NCI-H2227 treated with DMSO at 0.1 percent for 48 hours (cell line): ENCODE measurements around the gene GALNT14.
A peak's percentile ranks its signal among the peaks of the same experiment; 100 is the strongest.
"Not testable (repeated sequence)": the region's sequence is repeated elsewhere in the genome, so short reads cannot be mapped to it uniquely, and the experiment has no call there.

Experiments
- DNase-seq: peaks from one replicate; lab custom pipeline; 2025; lab: John Stamatoyannopoulos, UW

GALNT14 gene, protein sequence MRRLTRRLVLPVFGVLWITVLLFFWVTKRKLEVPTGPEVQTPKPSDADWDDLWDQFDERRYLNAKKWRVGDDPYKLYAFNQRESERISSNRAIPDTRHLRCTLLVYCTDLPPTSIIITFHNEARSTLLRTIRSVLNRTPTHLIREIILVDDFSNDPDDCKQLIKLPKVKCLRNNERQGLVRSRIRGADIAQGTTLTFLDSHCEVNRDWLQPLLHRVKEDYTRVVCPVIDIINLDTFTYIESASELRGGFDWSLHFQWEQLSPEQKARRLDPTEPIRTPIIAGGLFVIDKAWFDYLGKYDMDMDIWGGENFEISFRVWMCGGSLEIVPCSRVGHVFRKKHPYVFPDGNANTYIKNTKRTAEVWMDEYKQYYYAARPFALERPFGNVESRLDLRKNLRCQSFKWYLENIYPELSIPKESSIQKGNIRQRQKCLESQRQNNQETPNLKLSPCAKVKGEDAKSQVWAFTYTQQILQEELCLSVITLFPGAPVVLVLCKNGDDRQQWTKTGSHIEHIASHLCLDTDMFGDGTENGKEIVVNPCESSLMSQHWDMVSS

DNA sequence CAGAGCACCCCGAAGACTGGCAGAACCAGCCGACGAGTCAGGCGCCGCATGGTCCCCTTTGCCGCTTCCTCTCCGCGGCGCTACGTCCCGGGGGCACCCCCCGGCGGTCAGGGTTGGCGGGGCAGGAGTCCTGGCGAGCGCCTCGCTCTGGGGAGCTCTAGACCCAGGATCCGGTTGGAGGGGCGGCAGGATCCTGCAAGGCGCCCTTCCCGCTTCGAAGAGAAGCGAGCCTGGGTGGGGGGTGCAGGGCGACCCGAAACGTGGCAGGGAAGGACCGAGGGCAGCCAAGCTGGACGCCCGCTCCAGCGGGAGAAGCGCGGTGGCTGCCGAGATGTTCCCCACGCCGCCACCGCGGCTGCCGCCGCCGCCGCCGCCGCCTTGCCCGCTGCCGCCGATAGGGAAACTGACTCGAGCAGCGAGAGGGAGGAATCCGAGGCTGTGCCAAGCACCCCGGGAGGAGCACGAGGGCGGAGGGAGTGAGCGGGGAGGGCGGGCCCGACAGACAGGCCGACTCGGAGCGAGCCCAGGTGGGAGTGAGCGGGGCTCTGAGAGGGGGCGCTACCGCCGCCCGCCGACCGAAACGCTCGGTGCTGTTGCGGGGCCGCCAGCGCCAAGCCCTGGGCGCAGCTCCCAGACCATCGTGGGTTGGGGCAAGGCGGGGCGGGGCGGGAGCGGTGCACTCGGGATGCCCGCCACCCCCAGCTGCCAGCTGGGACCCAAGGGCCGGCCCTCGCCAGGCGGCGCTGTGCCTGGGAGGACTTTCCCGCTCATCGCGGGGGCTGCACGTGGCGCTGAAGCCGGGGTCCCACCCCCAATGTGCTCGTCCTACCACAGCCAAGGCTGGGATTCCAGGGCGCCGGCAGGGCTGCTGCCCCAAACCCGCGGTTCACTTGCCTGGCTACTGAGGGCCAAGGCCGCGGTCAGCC lies at the start of gene GALNT14:
TSS of gene GALNT14 (minus strand) at position 404 of the 926 bp plus-strand sequence. CDS start at position 50, 354 bp downstream.
- no peak for DNase-seq

DNA sequence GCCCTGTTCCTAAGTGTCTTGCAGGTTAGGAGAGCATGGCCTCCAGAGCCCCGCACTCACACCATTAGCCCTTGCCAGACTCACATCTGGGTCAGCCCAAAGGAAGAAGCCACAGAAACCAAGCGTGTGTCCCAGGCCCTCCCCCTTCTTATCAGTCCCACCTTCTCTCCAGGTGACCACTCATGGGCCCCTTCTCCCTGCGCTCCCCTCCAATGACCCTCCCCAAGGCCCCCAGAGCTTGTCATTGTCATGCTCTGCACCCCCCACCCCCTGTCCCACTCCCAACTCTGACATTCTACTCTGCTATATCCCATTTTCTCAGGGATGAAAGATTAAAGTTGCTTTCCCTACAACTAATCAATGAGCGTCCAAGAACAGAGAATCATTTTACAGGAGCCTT lies 48.9 kb upstream of the GALNT14 start:
- no peak for DNase-seq

DNA sequence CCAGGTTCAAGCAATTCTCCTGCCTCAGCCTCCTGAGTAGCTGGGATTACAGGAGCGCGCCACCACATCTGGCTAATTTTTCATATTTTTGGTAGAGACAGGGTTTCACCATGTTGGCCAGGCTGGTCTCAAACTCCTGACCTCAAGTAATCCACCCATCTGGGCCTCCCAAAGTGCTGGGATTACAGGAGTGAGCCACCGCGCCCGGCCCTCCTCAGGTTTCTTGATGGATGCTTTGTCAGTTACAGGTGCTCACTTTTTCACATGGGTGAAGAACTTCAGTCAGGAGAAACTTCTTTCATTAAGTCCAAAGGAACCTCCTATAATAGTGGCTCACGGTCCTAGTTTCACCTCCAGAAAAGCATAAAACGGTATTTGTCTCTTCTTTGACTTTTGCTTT lies 45.7 kb upstream of the GALNT14 start:
- not testable (repeated sequence) for DNase-seq

DNA sequence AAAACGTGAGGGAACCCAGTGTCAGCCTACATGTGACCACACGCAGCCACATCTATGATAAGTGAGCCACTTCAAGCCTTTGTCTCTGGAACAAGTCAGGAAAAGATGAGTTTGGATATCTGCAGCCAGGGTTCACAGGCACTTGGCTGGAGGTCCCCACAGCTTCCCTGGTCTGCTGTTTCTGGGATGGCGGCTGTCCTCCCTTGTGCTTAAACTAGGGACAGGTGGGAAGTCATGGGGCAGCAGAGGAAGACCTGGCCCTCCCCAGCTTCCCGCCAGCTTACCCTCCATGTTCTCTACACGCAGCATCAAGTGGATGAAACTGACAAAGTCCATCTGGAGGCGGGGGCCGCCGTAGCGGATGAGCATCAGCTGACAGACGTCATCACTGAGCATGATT lies 38.5 kb upstream of the GALNT14 start:
- DNase-seq = no peak

DNA sequence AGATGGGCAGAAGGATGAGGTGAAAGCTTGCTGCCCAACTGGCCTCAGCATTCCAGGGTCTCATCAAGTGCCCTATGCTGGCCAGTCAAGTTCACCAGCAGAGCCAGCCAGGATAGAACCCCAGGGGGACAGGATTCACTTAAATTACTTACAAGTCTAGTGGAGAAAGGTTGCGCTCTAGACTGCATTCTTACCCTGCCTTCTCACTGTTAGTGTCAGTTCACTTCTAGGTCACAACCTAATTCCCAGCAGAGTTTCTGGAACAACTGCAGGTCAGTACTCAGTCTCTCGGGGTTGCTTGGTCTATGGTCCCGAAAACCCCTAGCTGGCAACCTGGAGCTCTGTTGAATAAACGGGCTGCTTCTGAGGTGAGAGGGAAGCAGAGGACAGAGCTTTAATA lies 32.9 kb upstream of the GALNT14 start:
- no peak for DNase-seq

DNA sequence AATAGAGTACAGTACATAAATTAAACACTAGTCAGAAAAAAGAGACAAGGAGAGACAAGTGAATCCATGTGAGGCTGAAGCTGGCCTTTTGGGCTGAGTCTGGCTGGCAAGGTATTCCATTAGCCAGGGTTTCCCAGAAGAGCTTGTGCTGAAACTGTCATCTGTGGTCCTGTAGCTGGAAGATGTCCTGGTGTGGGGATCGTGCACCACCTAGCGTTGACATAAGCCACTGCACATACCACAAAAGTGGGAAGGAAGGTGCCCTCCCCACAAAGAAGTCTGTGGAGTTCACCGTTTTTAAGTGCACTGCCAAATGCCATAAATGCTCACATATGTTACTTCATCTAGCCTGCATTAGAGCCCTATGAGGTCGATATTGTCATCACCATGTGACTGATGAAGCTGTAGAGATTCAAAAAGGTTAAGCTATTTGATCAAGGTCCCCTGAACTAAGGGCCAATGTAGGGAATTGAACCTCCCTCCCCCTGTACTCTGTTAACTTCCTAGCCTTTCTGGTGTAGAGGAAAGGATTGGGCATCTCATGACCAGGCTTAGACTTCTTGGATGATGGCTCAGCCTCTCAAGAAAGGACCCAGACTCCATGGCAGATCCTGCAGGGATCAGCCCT lies 31.9 kb upstream of the GALNT14 start:
- DNase-seq = peak; percentile 32

DNA sequence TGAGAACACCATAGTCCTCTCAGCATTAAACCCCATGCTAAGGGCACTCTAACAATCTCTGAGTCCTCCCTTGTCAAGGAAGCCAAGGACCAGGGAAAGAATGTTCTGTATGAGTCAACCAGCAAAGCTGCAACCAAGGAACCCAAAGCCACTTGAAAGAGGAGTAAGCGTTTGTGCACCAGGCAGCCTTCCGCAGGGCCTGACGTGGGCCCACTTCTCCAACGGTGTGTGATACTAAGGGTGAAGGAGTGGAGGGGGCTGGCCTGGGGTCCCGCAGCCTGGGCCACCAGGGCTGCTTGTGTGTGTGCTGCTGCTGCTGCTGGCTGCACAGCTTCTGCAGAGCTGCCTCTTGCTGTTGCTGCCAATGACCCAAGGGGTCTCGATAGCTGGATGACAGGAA lies 30.1 kb upstream of the GALNT14 start:
- no peak for DNase-seq

DNA sequence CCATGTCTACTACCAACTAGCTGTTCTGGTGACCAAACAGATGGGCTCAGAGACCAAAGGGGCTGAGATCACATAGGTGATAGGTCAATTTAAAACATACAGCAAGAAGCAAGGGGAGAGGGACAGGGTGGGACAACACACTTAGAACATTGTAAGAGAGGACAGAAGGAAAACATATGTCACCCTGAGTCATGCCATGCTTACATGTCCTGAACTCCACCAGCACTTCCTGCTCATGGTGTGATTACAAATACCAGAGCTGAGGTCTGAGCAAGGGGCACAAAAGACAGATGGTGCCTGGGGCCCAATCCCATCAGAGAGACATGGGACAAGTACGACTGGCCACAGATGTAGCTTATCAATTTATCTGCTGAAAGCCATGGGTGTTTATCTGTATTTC lies 28.7 kb upstream of the GALNT14 start:
- DNase-seq = no peak

DNA sequence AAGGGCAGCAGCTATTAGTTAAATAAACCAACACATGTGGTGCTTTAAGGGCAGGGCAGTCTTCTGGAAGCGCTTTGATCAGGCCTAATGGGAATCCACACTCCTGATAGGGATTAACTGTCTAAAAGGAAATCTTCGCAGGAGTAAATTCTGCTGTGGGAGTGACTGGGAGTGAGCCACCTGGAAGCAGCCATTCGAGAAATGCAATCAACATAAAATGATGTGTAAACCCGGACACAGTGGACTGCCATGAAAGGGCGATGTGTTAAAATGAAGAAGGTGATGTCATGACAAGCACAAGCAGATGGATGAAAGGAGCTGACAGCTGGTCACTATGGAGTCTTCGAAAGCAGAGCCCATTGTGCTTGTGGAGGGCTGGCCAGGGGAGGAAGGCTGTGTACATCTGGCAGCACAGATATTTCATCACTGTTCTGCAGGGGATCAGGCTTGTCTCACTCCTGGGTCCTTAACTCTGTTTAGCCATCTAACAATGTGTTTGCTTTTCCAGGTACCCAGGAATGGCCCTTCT lies 24.8 kb upstream of the GALNT14 start:
- DNase-seq = no peak

DNA sequence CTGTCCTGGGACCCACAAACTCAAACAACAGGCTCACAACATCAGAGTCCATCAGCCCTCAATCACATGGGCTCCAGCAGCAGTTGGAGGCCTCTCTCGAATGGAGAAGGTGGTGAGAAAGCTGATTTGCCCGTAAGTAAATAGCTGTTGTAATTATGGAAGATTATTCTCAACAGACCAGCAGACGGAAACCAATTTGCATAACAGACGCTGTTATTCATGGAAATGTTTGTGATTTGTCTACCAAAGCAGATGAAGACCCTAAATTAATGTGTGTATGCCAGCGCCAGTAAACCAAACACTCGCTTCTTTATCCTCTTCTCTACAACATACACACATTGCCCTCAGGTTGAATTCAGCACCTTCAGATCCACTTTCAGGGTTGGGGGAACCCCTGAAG lies 23.4 kb upstream of the GALNT14 start:
- no peak for DNase-seq

DNA sequence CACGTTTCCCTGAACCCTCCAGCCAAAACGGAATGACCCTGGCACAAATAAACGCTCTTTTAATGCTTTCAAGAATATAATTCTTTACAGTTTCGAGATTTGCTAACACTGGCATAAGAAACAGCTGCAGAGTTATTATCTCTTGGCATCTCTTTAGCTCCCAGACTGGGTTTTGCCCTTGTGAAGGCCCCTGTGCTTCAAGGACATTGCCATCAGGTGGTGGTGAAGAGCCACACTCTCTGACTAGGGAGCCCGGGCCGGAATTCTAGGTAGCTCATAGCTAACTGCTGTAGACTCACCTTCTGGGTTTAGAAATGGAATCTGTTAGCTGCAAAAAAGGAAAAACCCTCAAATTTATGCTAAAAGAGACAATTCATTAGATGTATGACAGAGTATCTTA lies 13.3 kb upstream of the GALNT14 start:
- no peak for DNase-seq

DNA sequence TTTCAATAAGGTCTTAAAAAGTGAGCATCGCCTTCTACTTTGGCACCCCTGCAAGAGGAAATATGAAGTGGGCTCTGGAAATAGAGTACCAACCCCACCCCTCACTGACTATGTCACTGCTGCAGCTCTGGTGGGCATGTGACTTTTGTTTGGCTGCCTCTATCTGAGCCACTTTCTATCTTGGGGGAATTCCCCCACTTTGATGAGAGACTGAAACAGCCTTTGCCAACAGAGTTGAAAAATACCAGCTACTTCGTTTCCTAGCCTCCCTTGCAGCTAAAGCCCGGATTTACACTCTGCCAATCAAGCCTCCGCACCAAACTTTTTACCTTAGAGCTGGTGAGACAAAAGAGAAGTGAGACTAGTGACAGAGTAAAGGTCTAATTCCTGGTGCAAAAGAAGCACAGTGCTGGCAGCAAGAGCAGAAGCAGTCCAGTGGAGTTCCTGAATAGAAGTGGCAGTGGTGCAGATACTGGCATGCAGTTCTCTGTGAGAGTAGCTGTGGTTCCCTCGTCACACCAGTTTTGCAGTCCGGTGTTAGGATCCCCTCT lies 12.0 kb upstream of the GALNT14 start:
- DNase-seq = no peak

DNA sequence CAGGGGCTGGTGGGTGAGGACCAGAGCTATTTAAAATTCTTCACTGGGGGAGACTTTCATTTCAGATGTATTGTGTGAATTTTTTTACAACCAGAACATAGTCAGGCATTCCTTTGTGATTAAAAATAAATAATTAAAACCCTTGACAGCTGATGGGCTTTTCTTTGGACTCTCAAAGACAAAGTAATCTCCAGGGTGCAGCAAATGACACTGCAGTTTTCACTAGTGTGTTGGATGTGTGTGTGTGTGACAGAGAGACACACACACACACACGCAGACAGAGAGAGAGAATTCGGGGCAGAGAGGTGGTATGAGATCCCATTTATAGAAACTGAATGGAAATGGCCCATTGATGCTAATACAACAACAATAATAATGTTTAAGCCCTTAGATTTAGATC lies 10.3 kb upstream of the GALNT14 start:
- DNase-seq = no peak

DNA sequence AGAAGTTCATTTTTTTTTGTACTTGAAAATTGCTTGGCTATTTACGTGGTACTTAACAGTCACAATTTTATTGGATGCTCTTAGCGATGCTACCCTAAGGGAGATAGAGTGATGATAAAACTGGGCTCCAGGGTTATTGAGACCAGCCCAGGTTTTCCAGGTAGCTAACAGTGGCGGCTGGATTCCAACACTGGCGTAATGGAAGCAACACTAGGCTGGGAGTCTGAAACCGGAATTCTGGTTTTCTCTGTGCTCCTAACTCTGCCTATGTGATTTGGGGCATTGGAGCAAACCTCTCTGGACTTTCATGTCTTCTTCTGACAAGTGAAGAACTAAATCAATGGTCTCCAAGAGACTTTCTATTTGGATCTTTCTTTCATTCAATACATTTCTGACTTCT lies 9.4 kb upstream of the GALNT14 start:
- no peak for DNase-seq

DNA sequence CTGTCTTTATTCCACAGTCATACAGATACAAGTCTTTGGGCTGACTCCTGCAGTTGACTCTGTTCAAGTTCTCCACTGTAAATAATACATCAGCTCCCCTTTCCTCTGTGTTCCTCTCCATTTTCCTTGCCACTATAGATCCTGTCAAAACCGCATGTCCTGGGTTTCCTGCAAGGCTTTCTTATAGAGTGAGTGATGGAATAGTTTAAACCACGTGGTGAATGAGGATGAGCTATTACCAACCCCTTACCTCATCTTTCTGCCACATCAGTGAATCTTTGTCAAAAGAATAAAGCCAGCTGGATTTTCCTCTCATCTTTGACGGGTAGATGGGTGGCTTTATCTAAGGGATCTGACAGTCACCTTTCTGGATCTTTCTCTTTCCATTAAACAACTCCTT lies 3.9 kb upstream of the GALNT14 start:
- no peak for DNase-seq

DNA sequence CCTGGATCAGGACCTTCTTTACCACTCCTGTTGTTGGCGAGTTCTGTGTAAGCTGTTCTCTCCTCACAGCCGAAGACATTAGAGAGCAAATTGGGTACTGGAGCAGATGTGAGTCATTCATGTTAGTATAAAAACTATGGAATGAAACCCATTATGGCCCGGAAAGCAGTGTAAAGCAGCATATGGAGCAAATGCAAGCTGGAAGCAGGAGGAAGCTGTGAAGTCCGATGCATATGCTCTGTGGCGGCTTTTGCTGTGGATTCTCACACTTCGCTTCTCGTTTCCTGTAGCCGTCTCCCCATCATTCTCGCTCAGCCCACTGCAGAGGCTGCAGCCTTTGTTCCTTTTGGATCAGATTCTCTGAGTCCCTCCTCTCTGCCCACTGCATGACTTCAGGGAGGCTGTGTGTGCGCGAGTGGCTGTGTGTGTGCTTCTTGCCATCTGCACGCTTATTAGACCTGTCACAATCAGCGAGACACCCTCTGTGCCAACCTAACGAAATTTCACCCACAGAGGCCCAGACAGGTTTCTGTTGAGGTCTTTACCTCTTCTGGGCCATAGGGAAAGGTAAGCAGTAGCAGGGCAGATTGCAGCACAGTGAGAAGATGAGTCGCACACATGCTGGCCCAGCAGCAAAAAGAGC lies 3.3 kb upstream of the GALNT14 start:
- no peak for DNase-seq

DNA sequence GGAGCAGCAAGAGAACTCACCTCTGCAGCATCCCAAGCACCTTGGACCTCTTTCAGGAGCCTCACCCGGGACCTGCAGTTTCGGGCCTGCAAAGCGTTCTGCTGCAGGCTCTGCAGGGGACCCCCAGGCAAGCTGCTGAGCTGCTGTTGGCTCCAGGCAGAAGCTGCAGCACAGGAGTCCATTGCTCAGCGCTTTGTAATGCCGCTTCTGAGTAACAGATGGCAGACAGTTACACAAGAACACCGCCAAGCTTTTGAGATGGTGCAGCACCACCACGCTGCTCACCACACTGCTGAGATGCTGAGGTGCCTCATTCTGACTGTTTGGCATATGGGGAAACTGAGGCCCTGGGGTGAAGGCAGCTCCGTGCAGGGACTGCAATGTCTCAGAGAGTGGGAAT lies 1.9 kb upstream of the GALNT14 start:
- DNase-seq = no peak

DNA sequence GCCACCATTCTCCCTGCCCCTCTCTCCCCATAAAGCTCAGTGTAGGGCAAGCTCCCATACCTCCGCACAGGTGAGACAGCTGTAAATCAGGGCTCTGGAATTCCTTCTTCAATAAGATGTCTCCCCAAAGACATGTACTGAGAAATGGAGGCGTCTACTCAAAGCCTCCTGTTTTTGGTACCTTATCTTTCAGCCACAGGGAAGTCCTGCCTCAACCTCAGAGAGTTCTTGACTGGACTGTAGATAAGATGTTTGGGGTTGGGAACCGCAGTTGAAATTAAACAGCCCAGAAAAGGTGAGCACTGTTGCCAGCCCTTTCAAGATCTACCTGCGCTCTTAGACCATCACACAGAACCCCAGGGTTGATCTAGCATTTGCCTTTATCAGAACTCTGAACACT lies 1.4 kb upstream of the GALNT14 start:
- DNase-seq = no peak

DNA sequence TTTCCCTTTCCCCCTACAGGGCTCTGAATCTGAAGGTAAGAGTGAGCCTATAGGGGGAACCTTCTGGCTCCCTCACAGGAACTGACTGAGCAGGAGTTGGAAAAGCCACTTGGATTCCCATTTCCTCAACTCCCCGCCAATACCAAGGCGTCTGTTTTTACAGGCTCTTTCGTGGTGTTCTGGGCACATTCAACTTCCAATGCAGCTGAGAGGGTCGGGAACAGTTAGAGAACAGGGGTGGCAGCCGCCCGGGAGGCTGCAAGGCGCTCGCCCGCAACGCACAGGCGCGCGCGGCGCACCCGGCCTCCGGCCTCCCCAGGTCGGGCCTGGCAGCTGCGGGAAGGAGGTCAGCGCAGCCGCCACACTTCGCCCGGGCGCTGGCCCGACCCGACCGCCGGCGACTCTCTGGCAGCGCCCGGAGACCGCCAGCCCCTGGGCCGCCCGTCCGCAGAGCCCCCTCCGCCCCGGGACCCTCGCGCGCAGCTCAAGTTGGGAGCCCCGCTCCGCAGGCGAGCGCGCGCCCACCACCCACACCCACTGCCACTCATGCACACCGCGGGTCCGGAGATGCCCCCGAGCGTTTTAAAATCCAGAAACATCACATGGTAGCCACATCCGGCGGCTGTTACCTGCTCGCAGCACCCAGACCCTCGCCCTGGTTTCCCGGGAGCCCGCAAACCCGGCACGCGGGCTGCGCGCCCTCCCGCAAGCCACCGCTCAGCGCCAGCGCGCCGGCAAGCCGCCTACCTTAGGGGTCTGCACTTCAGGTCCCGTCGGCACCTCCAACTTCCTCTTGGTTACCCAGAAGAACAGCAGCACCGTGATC lies 816 bp downstream of the GALNT14 start:
- DNase-seq = no peak

DNA sequence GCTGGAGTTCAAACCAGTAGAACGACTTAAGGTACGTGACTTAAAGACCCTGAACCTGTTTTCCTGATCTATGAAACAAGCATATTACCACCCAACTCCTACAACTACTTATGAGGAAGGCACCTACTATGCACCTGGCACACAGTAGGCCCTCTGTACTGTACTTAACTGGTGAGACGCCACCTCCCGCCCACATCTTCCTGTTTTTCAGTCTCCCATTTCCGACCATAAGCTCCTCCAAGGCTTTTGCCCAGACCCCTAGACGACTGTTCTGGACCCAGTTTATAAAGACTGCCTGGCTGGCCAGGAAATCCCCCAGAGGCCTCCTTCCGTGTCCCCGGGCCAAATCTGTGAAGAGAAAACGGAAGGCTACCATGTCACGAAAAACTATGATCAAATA lies 1.5 kb downstream of the GALNT14 start:
- DNase-seq = no peak
